HG02884 (cell line): ENCODE results near the gene CFAP410.
"Not testable (repeated sequence)": the region's sequence is repeated elsewhere in the genome, so short reads cannot be mapped to it uniquely, and the experiment has no call there.

Source experiments
- ATAC-seq: cut with Tn5 transposase; IDR thresholded peaks from one replicate; pipeline ENCODE4 v1.9.1; 2021; ENCODE audit warnings: mild to moderate bottlenecking, moderate library complexity; ENCODE audit not compliant: unreplicated experiment

The CFAP410 gene

DNA sequence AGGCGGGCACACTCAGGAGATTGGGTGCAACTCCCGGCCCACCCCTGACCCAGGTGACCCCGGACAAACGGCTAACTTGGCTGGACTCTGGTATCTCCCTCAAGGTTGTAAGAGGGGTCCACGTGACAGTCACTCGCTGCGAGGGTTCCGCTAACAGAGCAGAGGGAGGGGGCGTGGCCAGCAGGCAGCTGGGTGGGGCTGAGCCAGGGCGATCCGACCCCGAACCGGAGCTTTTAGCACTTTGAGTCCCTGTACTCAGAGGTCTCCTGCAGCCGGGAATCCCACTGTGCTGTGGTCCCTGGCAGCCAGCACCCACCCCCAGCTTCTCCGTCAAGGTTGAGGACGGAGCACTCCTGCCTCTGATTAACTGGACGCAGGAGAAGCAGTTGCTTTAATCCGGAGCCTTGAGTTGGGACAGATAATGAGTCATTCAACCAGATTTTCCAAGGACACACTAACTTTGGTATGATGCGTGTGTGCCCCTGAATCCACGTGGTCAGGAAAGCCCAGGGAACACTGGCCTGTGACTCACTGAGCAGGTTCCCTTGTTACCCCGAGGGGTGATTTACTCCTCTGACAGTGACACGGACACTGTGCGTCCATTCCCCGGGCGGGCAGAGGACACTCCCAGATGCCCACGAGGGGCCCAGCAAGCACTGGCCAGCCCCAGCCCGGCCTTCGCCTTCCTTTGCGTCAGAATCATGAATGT lies 31.0 kb upstream of the CFAP410 start:
- ATAC-seq: no peak

DNA sequence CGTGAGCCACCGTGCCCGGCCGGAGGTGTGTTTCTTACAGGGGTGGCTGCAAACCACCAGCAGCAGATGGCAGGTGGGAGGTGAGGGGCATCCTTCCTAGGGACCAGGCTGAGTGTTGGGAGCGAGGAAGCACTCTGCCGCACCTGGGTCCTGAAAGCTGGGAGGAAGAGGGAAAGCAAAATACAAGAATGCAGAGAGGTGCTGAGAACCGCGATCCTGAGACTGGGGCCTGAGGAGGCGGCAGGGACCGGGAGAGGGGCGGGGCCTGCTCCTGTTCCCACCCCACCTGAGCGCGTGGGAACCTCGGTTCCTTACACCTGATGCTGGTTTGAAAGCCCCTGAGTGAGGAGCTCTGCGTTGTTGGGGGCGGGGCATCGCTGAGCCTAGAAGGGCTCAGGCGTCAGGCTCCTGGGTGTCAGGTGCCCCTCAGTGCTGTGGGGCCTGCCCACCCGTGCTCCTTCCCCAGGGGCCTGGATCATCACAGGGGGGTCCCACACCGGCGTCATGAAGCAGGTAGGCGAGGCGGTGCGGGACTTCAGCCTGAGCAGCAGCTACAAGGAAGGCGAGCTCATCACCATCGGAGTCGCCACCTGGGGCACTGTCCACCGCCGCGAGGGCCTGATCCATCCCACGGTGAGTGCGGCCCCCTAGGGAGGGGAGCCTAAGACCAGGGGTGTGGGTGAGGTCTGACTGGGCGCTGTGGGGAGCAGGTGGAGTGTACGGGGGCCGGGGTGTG lies 29.7 kb upstream of the CFAP410 start:
- ATAC-seq: no peak

GRCh38 chr21:44366586-44367211 lies 27.5 kb upstream of the CFAP410 start:
- ATAC-seq: no peak

DNA sequence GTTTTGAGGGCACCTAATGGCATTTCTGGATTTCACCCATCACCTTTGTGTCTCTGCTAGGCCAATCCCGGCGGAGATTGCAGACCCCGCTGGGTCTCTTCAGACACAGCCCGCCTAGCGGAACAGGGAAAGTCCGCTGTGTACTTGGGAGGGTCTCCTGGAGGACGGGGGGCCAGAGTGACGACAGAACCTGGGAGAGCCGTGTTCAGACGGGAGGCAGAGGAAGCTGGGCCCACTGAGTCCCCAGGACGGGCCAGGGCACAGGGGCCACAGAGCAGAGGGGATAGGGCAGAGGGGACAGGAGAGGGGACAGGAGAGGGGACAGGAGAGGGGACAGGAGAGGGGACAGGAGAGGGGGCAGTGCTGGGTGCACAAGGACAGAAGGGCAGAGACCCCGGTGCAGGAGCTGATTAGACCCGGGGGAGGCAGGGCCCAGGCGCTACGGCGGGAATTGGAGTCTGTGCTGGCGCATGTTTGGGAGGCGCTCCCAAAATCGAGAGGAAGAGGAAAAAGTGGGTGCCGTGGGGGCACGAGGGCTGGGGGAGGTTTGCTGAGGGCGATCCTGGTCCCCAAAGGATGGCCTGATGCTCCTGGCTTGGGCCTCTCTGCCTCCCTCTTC lies 26.9 kb upstream of the CFAP410 start:
- no peak for ATAC-seq

- ATAC-seq: no peak
Measured at GRCh38 chr21:44365251-44365966, 26.2 kb upstream of the CFAP410 start.

GRCh38 chr21:44364151-44365053 lies 25.2 kb upstream of the CFAP410 start:
- no peak for ATAC-seq

DNA sequence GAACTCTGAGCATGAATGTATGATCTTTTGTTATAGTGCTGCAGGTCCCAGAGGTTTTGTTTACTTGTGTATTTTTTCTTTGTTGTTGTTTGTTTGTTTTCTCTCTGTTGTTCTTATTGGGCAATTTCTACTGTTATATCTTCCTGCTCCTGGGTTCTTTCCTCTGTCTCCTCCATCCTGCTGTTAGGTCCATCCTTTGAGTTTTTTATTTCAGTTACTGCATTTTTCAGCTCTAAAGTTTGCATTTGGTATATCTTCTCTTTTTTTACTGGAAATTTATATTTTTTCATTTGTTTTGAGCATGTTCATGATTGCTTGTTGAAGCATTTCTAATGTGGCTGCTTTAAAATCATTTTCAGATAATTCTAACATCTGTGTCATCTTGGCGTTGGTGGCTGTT lies 24.1 kb upstream of the CFAP410 start:
- ATAC-seq: no peak

DNA sequence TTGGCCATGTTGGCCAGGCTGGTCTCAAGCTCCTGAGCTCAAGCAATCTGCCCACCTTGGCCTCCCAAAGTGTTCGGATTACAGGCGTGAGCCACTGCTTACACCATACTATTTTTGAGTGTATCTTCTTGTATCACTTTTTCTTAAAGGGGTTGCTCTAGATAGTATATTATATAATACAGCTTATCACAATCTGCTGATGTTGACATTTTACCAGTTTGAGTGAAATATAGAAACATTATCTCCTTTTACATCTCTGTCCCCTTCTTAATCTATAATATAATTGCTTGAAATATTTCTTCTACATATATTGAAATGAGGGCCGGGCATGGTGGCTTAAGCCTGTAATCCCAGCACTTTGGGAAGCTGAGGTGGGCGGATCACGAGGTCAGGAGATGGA lies 22.7 kb upstream of the CFAP410 start:
- not testable (repeated sequence) for ATAC-seq

DNA sequence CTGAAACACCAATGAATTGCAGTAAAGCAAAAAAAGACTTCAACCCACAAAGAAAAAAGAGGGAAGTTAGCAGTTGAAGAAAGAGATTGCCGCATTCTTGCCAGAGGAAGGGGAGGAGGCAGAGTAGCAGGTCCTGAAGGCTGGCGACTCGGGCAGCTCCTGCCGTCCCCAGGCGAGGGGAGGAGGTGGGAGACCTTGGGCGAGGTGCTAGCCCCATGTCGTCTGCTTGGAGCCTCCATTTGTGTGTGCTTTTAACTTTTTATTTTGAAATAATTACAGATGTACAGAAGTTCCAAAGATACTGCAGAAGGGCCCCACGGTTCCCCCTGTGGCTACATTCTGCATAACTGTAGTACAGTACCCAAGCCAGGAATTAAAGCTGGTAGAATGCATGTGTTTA lies 21.0 kb upstream of the CFAP410 start:
- ATAC-seq: no peak

DNA sequence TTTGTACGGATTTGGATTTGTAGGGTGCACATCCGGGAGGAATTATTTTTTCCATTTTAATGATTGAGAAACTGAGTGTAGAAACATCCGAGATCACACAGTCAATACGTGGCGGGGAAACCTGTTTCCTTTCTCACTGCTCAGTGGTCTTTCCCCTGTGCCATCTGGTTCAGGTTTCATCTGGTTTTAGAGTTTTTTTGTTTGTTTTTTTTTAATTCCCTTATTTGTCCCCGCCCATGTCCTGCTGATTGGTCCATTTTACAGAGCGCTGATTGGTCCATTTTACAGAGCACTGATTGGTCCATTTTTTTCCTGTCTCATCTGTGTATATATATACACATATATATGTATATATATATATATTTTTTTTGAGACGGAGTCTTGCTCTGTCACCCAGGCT lies 20.2 kb upstream of the CFAP410 start:
- no peak for ATAC-seq

GRCh38 chr21:44357064-44357837 lies 18.1 kb upstream of the CFAP410 start:
- no peak for ATAC-seq

- ATAC-seq: no peak
Measured at GRCh38 chr21:44356636-44357035, 17.4 kb upstream of the CFAP410 start.

DNA sequence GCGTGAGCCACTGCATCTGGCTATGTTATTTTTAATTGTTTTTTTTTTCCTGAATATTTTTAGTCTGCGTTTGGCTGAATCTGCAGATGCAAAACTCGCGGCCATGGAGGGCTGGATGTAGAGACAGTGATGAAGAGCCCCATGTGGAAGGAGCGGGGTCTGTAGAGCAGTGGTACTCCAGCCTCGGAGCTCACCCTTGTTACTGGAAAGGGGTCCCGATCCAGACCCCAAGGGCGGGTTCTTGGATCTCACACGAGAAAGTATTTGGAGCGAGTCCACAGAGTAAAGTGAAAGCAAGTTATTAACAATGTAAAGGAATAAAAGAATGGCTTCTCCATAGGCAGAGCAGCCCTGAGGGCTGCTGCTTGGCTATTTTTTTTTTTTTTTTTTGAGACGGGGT lies 17.0 kb upstream of the CFAP410 start:
- no peak for ATAC-seq

DNA sequence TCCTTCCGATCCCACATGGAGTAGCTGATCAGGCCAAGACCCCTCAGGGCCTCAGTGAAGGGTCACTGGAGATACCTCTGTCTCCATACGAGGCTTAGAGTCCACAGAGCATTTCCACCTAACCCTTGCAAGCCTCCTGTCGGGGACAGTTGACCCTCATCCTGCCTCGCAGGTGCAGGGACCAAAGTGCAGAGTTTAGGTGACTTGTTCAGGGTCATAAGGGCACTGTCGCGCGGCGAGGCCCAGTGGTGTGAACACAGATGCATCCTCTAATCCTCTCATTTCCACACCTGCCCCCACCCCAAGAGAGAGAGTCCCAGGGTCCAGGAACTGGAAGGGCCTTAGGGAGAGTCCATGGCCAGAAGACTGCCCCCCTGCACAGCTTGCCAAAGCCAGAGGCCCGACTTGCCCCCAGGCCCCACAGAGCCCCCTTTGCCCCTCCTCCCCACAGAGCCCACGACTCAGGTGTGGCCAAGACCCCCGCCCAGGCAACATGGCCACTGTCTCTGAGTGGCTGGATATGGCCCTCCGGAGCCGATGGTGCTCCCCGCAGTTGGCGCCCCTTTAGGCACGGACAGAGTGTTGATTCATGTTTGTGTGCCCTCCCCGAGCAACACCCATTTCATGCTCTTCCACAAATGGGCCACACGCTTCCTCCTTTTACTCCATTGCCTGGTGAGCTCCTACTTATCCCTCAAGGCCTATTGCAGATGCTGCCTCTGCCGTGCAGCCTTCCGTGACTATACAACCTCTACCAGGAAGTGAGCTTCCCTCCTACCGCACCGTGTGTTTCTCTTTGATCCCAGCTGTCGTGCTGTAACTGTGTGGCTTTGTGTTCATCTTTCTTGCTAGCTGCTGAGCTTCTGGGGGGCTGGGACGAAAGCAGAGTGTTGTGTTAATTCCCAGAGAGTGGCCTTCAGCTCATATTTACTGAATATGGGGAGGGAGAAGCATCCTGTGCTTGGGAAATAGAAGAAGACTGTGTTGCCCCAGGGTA lies 15.9 kb upstream of the CFAP410 start:
- ATAC-seq: no peak

GRCh38 chr21:44354001-44354405 lies 14.8 kb upstream of the CFAP410 start:
- ATAC-seq: no peak

DNA sequence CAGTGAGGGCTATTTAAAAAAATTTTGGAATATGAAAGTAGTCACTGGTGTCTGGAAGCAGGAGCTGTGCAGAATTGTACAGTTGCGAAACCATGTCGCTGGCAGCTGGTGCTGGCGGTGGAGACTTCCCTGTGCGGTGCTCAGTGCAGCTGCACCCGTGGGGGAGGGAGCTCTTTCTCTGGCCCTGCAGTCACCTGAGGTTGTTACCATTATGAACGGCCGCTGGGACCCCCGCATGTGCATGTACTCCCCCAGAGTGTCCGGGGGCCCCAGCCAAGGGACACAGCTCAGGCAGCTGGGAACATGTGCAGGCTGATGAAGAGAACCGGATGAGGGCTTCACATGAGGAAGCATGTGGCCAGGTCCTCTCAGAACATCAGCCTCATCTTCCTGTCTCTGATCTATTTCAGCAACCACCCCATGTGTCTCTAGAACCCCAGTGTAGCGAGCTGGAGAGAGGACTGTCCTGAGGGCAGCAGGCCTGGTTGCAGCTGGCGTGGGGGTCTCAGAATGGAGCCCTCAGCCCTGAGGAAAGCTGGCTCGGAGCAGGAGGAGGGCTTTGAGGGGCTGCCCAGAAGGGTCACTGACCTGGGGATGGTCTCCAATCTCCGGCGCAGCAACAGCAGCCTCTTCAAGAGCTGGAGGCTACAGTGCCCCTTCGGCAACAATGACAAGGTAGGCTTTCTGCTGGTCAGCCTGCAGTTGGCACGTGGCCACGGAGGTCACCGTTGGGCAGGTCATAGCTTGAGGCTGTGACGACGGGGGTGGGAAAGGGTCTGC lies 14.2 kb upstream of the CFAP410 start, which contains the start of gene TRPM2:
Gene TRPM2 (plus strand): TSS at position 431 of the 780 bp plus-strand sequence. CDS start 80 bp downstream, at position 511.
- ATAC-seq: no peak

GRCh38 chr21:44352253-44352860 lies 13.2 kb upstream of the CFAP410 start:
- ATAC-seq: no peak
